A673 (cell line): ENCODE data around the gene ZBTB20.

Experiments used
- EZH2 ChIP-seq: fragments of 200-600 bp; sonication (generic); IDR thresholded peaks from 2 replicates; pipeline ENCODE4 v1.6.1; 2017; ENCODE audit warnings: borderline replicate concordance, low read depth, mild to moderate bottlenecking, mixed read lengths, antibody characterized with exemption, low read length; ENCODE audit not compliant: poor library complexity, severe bottlenecking
- TF ChIP-seq, protein P1 (sequence below): fragments of 300-800, 200-600 bp; sonication (generic); conservative IDR thresholded peaks from 2 replicates; pipeline ENCODE4 v1.5.1; 2017; ENCODE audit warnings: low read depth, mild to moderate bottlenecking, antibody characterized with exemption, low read length, moderate library complexity, mixed read lengths

DNA sequence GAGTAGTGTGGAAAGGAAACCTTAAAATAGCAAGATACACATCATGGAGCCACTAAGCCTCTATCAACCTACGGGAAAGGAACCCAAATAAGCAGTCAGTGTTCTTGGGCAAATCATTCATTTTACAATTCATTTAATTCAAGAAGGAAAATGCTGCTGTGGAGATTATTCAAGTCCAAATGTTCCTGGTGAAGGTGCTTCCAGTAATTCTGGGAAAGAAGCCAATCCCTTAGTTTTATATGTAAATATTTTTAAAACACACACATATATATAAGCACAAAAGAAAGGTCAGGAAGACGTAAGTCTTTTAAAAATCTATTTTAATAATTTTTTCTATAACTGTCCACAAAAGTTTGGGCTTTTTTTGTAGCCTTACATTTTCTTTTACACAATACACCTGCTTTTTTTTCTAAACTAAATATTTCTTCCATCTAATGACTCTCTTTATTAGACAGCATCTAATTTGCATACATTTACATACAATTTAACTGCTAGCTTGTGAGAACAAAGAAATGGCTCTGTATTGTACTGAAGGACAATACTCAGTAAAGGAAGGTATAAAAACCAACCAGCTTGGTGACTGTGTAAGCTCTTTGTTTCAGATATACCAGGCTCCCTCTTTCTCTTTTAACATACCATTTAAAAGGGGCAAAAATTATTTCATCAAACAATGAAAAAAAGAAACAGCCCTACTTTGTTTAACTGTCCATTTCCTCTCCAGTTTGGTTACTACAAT, 269.5 kb downstream of the ZBTB20 start:
- TF ChIP-seq, protein P1, sequence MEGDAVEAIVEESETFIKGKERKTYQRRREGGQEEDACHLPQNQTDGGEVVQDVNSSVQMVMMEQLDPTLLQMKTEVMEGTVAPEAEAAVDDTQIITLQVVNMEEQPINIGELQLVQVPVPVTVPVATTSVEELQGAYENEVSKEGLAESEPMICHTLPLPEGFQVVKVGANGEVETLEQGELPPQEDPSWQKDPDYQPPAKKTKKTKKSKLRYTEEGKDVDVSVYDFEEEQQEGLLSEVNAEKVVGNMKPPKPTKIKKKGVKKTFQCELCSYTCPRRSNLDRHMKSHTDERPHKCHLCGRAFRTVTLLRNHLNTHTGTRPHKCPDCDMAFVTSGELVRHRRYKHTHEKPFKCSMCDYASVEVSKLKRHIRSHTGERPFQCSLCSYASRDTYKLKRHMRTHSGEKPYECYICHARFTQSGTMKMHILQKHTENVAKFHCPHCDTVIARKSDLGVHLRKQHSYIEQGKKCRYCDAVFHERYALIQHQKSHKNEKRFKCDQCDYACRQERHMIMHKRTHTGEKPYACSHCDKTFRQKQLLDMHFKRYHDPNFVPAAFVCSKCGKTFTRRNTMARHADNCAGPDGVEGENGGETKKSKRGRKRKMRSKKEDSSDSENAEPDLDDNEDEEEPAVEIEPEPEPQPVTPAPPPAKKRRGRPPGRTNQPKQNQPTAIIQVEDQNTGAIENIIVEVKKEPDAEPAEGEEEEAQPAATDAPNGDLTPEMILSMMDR = no peak
- TF ChIP-seq EZH2 = no peak
